Neural progenitor cell (in vitro differentiated cells): ENCODE data around the gene SUN1.

Experiments used
- EZH2phosphoT487 ChIP-seq: fragments of 200-600 bp; sonication (generic); IDR thresholded peaks from 2 replicates; pipeline ENCODE4 v1.6.1; 2017; ENCODE audit warnings: antibody characterized with exemption
- TF ChIP-seq, protein P1 (sequence below): fragments of 200-600 bp; sonication (generic); IDR thresholded peaks from 2 replicates; pipeline ENCODE4 v1.5.1; 2017; ENCODE audit warnings: antibody characterized with exemption, mild to moderate bottlenecking

DNA sequence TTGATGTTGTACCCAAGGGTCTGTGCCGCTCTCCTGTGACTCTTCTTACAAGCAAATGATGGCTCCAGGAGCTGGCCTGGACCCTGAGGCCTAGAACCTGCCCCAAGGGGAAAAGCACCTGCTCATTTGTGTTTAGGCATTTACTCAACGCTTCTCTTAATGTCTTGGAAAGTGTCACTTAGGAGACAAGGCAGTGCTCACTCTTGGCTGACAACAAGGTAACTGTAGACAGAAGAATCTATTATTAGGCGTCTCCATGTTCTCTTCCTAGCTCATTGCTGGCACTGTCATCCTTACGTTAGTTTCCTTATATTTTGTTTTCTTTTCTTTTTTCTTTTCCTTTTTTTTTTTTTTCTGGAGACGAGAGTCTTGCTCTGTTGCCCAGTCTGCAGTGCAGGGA lies 38.1 kb upstream of the SUN1 start:
- TF ChIP-seq, protein P1, sequence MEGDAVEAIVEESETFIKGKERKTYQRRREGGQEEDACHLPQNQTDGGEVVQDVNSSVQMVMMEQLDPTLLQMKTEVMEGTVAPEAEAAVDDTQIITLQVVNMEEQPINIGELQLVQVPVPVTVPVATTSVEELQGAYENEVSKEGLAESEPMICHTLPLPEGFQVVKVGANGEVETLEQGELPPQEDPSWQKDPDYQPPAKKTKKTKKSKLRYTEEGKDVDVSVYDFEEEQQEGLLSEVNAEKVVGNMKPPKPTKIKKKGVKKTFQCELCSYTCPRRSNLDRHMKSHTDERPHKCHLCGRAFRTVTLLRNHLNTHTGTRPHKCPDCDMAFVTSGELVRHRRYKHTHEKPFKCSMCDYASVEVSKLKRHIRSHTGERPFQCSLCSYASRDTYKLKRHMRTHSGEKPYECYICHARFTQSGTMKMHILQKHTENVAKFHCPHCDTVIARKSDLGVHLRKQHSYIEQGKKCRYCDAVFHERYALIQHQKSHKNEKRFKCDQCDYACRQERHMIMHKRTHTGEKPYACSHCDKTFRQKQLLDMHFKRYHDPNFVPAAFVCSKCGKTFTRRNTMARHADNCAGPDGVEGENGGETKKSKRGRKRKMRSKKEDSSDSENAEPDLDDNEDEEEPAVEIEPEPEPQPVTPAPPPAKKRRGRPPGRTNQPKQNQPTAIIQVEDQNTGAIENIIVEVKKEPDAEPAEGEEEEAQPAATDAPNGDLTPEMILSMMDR, result no peak
- no peak for TF ChIP-seq EZH2phosphoT487
